Erythroblast (primary cell): Measurements from ENCODE around the gene CALML3.

Experiments
- GATA1 ChIP-seq: IDR thresholded peaks from 2 replicates; pipeline ENCODE4 v1.6.1; 2011; ENCODE audit warnings: low read depth, mild to moderate bottlenecking, control low read depth, low read length, moderate library complexity
- POLR2A ChIP-seq: IDR thresholded peaks from 2 replicates; pipeline ENCODE4 v1.6.1; 2011; ENCODE audit warnings: mild to moderate bottlenecking, low read length

DNA sequence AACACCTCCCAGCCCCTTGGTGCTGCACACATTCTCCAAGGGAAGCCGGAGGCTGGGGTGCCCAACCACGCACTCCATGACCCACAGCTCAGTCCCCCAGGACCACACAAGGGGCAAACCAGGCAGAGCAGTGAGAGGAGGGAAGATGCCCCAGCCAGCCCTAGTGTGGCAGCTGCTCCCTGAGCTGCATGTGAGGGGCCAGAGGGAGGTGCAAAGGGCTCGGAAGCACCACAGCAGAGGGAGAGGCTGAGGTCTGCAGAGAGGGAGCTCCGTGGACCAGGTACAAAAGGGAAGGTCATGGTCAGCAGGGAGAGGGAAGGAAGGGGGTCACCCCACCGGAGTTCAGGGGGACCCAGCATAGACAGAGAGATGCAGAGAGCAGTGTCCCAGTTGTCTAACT is 23.9 kb upstream of the CALML3 start:
- TF ChIP-seq POLR2A = no peak
- TF ChIP-seq GATA1 = no peak
